OCI-LY7 (cell line): ENCODE data around the gene CD9. TPM values are rescaled to one million over a fixed set of nuclear protein-coding genes. Genes with fewer than 3 reads are reported as not detected.

Experiments
- BruUV-seq: library from RNA; stranded (reverse); fragments of 400-500 nt; replicated peaks from 2 replicates; lab custom pipeline; 2021; lab: Mats Ljungman, UMichigan
- CTCF ChIA-PET: fragments of 300-600 bp; sonication (Branson Sonifier 250); formaldehyde crosslinking; loops from one replicate; lab custom pipeline; 2022; ENCODE audit warnings: antibody characterized with exemption; ENCODE audit not compliant: unreplicated experiment; lab: Charles Lee
- POLR2A ChIA-PET: fragments of 300-600 bp; sonication (Branson Sonifier 250); formaldehyde crosslinking; loops from one replicate; lab custom pipeline; 2022; ENCODE audit warnings: antibody characterized with exemption; lab: Charles Lee
- DNase-seq: peaks from one replicate; pipeline ENCODE4 v3.0.0-alpha.2; 2015; ENCODE audit warnings: low spot score
- H2AFZ ChIP-seq: fragments of 200-600 bp; sonication (generic), shearing (Covaris generic); 2 replicates; pipeline ENCODE4 v1.6.1; 2014; ENCODE audit warnings: mild to moderate bottlenecking, antibody characterized with exemption, low read length, moderate library complexity
- H3K27ac ChIP-seq: fragments of 200-600 bp; sonication (generic); 2 replicates; pipeline ENCODE4 v1.5.1; 2014; ENCODE audit warnings: mixed run types, low read depth, mild to moderate bottlenecking, moderate library complexity, low read length, inconsistent platforms; ENCODE audit not compliant: poor library complexity, severe bottlenecking
- H3K36me3 ChIP-seq: fragments of 200-600 bp; sonication (generic); 2 replicates; pipeline ENCODE4 v1.6.1; 2014; ENCODE audit warnings: mild to moderate bottlenecking, antibody characterized with exemption, low read length, moderate library complexity, mixed read lengths; ENCODE audit not compliant: insufficient read depth
- H3K4me1 ChIP-seq: fragments of 200-600 bp; sonication (generic); 2 replicates; pipeline ENCODE4 v1.5.1; 2014; ENCODE audit warnings: mild to moderate bottlenecking, low read length; ENCODE audit not compliant: insufficient read depth, poor library complexity, severe bottlenecking
- H3K4me2 ChIP-seq: fragments of 200-600 bp; sonication (generic); 2 replicates; pipeline ENCODE4 v1.6.1; 2014; ENCODE audit warnings: mild to moderate bottlenecking, low read length
- H3K4me3 ChIP-seq: fragments of 200-600 bp; sonication (generic); 2 replicates; pipeline ENCODE4 v1.5.1; 2014; ENCODE audit warnings: mild to moderate bottlenecking, low read depth, low read length; ENCODE audit not compliant: poor library complexity, severe bottlenecking
- H3K79me2 ChIP-seq: fragments of 200-600 bp; sonication (generic); 2 replicates; pipeline ENCODE4 v1.6.1; 2016; ENCODE audit warnings: low read depth, mild to moderate bottlenecking, low read length, moderate library complexity, mixed read lengths; ENCODE audit not compliant: insufficient read depth
- H3K9me2 ChIP-seq: fragments of 200-600 bp; sonication (generic); 2 replicates; pipeline ENCODE4 v1.6.1; 2016; ENCODE audit warnings: mild to moderate bottlenecking, low read length, mixed read lengths; ENCODE audit not compliant: insufficient read depth
- H3K9me3 ChIP-seq: fragments of 200-600 bp; sonication (generic); 2 replicates; pipeline ENCODE4 v1.6.1; 2014; ENCODE audit warnings: mild to moderate bottlenecking, mixed run types, low read length, mixed read lengths
- H4K20me1 ChIP-seq: fragments of 200-600 bp; sonication (generic); 2 replicates; pipeline ENCODE4 v1.6.1; 2014; ENCODE audit warnings: mild to moderate bottlenecking, antibody characterized with exemption, low read length, moderate library complexity, mixed read lengths; ENCODE audit not compliant: insufficient read depth
- CTCF ChIP-seq: fragments of 200-600 bp; sonication (generic); conservative IDR thresholded peaks from 2 replicates; pipeline ENCODE4 v1.5.1; 2014; ENCODE audit warnings: mild to moderate bottlenecking, antibody characterized with exemption, low read length, moderate library complexity, mixed read lengths
- EZH2phosphoT487 ChIP-seq: fragments of 200-600 bp; sonication (generic); IDR thresholded peaks from 2 replicates; pipeline ENCODE4 v1.6.1; 2018; ENCODE audit warnings: low read depth, borderline replicate concordance, mild to moderate bottlenecking, mixed run types, antibody characterized with exemption, low read length, moderate library complexity, mixed read lengths
- intact Hi-C: fragments of 100-400 bp; cut with micrococcal nuclease; formaldehyde crosslinking; loops from one replicate; pipeline ENCODE4 v1.10.0; 2022; ENCODE audit not compliant: unreplicated experiment
- total RNA-seq, 2 experiments: library from RNA; depleted of rRNA in 1 of 2; stranded (reverse); fragments of >200 nt in 1 of 2; shearing (Covaris generic) in 1 of 2; gene quantifications; 2 replicates each; pipeline ENCODE4 v1.2.3, GENCODE V29; 2014 to 2022

Gene CD9
- total RNA-seq, 2 experiments from 2014 or later, result not detected

GRCh38 chr12:6171409-6172015, 28.7 kb upstream of the CD9 start:
- Histone ChIP-seq H2AFZ (no peak overlapping the region), H3K36me3 (no peaks in the 10 kb centered on the region)
- POLR2A ChIA-PET, result interaction anchor here (0.6 kb wide), 1 partner anchor 14 kb away, joined by 4 read pairs; no protein-coding TSS in a partner anchor

GRCh38 chr12:6172086-6172485, 28.1 kb upstream of the CD9 start:
- POLR2A ChIA-PET, result no interaction called here
- Histone ChIP-seq H3K4me2 (no peak overlapping the region), H3K27ac (no peak overlapping the region), H3K4me3 (no peak overlapping the region), H3K4me1 (no peaks in the 10 kb centered on the region), H4K20me1 (no peaks in the 10 kb centered on the region), H2AFZ (no peak overlapping the region), H3K9me3 (no peaks in the 10 kb centered on the region), H3K9me2 (no peaks in the 10 kb centered on the region), H3K79me2 (no peaks in the 10 kb centered on the region), H3K36me3 (no peaks in the 10 kb centered on the region)
- CTCF ChIA-PET, result no interaction called here
- BruUV-seq, result no TSS peak
- TF ChIP-seq EZH2phosphoT487, result no peak
- TF ChIP-seq CTCF, result no peak
- no peak for DNase-seq
- intact Hi-C loops, result no loop called here

More at GRCh38 chr12:6171409-6172015, 28.7 kb upstream of the CD9 start:
- no peak overlapping the region for H3K4me3 ChIP-seq
- TF ChIP-seq EZH2phosphoT487 (no peak), CTCF (no peak)
- no peak for DNase-seq
- no peaks in the 10 kb centered on the region for H3K4me1 ChIP-seq
- no peaks in the 10 kb centered on the region for H3K79me2 ChIP-seq
- H3K9me3 ChIP-seq, result no peaks in the 10 kb centered on the region
- H4K20me1 ChIP-seq, result no peaks in the 10 kb centered on the region
- CTCF ChIA-PET, result no interaction called here
- H3K27ac ChIP-seq, result no peak overlapping the region
- intact Hi-C loops, result no loop called here
- no TSS peak for BruUV-seq
- no peak overlapping the region for H3K4me2 ChIP-seq
- no peaks in the 10 kb centered on the region for H3K9me2 ChIP-seq

GRCh38 chr12:6172862-6173261, 27.3 kb upstream of the CD9 start:
- no TSS peak for BruUV-seq
- intact Hi-C loops, result no loop called here
- Histone ChIP-seq H2AFZ (no peak overlapping the region), H3K4me1 (no peaks in the 10 kb centered on the region), H3K36me3 (no peaks in the 10 kb centered on the region), H3K9me3 (no peaks in the 10 kb centered on the region), H3K9me2 (no peaks in the 10 kb centered on the region), H3K79me2 (no peaks in the 10 kb centered on the region), H3K4me2 (no peak overlapping the region), H3K27ac (no peak overlapping the region), H3K4me3 (no peak overlapping the region), H4K20me1 (no peaks in the 10 kb centered on the region)
- CTCF ChIA-PET, result no interaction called here
- DNase-seq, result no peak
- no peak for TF ChIP-seq EZH2phosphoT487
- TF ChIP-seq CTCF, result no peak
- POLR2A ChIA-PET, result no interaction called here
